Breast epithelium (tissue), 3 donors: ENCODE measurements around the gene PPP1R12B.
"Not testable (repeated sequence)": the region's sequence is repeated elsewhere in the genome, so short reads cannot be mapped to it uniquely, and the experiment has no call there.

Experiments
- POLR2A ChIP-seq: fragments of 450-650 bp; IDR thresholded peaks from one replicate; pipeline ENCODE4 v1.6.1; 2016; ENCODE audit warnings: antibody characterized with exemption, mild to moderate bottlenecking, moderate library complexity
- POLR2AphosphoS5 ChIP-seq, 3 donors: sonication (generic); formaldehyde crosslinking; IDR thresholded peaks; one replicate each; pipeline ENCODE4 v1.6.1; 2017; ENCODE audit warnings: antibody characterized with exemption in 3 of 3
- TF ChIP-seq, protein P1 (sequence below), 3 donors: fragments of 450-650 bp; IDR thresholded peaks; one replicate each; pipeline ENCODE4 v1.5.1; 2016 to 2017; ENCODE audit warnings: antibody characterized with exemption in 3 of 3, mild to moderate bottlenecking in 3 of 3, moderate library complexity in 3 of 3

DNA sequence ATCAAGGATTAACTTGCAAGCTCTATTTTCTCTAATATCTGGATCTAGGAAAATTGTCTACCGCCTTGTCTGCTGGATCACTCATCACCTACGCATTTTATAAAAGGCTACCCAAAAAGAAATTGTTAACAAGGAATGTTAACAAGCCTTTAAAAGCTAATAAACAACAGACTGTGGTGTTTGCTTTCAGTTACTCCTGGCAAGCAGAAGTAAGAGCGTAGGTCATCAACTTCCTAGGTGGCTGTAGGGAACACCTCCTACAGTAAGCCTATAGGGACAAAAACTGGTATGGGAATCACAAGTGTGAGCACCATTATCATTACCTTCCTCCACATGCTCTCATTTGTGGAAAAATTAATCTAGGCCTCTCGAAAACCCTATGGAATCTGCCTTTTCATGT lies 206.1 kb downstream of the PPP1R12B start:
- not testable (repeated sequence) for TF ChIP-seq POLR2A; POLR2AphosphoS5 (IDR thresholded peaks at IDR 0.05)
- TF ChIP-seq, protein P1, sequence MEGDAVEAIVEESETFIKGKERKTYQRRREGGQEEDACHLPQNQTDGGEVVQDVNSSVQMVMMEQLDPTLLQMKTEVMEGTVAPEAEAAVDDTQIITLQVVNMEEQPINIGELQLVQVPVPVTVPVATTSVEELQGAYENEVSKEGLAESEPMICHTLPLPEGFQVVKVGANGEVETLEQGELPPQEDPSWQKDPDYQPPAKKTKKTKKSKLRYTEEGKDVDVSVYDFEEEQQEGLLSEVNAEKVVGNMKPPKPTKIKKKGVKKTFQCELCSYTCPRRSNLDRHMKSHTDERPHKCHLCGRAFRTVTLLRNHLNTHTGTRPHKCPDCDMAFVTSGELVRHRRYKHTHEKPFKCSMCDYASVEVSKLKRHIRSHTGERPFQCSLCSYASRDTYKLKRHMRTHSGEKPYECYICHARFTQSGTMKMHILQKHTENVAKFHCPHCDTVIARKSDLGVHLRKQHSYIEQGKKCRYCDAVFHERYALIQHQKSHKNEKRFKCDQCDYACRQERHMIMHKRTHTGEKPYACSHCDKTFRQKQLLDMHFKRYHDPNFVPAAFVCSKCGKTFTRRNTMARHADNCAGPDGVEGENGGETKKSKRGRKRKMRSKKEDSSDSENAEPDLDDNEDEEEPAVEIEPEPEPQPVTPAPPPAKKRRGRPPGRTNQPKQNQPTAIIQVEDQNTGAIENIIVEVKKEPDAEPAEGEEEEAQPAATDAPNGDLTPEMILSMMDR (IDR thresholded peaks at IDR 0.05) = not testable (repeated sequence)
